Esophagus squamous epithelium (tissue), 4 donors: Measurements from ENCODE around the gene RBM34.

Experiments used
- POLR2A ChIP-seq, 4 donors: fragments of 450-650 bp; IDR thresholded peaks; one replicate each; pipeline ENCODE4 v1.6.1; 2017; ENCODE audit warnings: antibody characterized with exemption in 4 of 4, mild to moderate bottlenecking in 4 of 4, moderate library complexity in 3 of 4
- TF ChIP-seq, protein P1 (sequence below), 6 experiments: fragments of 450-650 bp in 4 of 6; fragments of 200-600 bp in 2 of 6; sonication (generic) in 2 of 6; IDR thresholded peaks; one replicate each; pipeline ENCODE4 v1.5.1; 2016 to 2019; ENCODE audit warnings: antibody characterized with exemption in 6 of 6, mild to moderate bottlenecking in 4 of 6, moderate library complexity in 4 of 6

DNA sequence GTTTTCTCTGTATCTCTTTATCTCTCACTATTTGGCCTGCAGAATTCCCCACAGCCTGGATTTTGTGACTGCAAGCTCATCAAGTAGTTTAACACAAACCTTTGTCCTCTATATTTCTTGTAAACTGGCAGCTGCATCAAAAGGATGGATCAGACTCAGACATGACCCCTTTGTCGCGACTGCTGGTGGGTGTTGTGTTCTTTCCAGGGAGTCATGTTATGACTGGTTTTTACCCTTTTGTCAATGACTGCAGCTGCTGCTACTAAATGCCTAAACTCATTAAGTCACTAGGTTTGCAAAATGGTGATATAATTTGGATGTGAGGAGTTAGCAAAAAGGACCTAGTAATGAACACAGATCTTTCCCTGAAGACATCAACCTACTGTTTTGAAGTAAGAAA lies 22.2 kb downstream of the RBM34 start:
- TF ChIP-seq, protein P1, sequence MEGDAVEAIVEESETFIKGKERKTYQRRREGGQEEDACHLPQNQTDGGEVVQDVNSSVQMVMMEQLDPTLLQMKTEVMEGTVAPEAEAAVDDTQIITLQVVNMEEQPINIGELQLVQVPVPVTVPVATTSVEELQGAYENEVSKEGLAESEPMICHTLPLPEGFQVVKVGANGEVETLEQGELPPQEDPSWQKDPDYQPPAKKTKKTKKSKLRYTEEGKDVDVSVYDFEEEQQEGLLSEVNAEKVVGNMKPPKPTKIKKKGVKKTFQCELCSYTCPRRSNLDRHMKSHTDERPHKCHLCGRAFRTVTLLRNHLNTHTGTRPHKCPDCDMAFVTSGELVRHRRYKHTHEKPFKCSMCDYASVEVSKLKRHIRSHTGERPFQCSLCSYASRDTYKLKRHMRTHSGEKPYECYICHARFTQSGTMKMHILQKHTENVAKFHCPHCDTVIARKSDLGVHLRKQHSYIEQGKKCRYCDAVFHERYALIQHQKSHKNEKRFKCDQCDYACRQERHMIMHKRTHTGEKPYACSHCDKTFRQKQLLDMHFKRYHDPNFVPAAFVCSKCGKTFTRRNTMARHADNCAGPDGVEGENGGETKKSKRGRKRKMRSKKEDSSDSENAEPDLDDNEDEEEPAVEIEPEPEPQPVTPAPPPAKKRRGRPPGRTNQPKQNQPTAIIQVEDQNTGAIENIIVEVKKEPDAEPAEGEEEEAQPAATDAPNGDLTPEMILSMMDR (IDR thresholded peaks at IDR 0.05), result no peak
- no peak for TF ChIP-seq POLR2A (IDR thresholded peaks at IDR 0.05)
